Measurements from ENCODE around the gene TNFAIP1. TPM values are rescaled to one million over a fixed set of nuclear protein-coding genes. Genes with fewer than 3 reads are reported as not detected.

TNFAIP1 gene
- total RNA-seq, 1 donor from 2014 or later, result 59.2 TPM

GRCh38 chr17:28341516-28341915, 6.0 kb downstream of the TNFAIP1 start:
- peaks cover 29% of the 10 kb centered on the region for H3K4me1 Mint-ChIP-seq (ENCODE audit: unreplicated experiment)
- H3K9me3 Mint-ChIP-seq (ENCODE audit: unreplicated experiment), result no peaks in the 10 kb centered on the region
- no peak overlapping the region for H3K4me3 Mint-ChIP-seq (ENCODE audit: unreplicated experiment)
- no peaks in the 10 kb centered on the region for H3K27me3 Mint-ChIP-seq (ENCODE audit: unreplicated experiment)
- TF ChIP-seq, protein P1, sequence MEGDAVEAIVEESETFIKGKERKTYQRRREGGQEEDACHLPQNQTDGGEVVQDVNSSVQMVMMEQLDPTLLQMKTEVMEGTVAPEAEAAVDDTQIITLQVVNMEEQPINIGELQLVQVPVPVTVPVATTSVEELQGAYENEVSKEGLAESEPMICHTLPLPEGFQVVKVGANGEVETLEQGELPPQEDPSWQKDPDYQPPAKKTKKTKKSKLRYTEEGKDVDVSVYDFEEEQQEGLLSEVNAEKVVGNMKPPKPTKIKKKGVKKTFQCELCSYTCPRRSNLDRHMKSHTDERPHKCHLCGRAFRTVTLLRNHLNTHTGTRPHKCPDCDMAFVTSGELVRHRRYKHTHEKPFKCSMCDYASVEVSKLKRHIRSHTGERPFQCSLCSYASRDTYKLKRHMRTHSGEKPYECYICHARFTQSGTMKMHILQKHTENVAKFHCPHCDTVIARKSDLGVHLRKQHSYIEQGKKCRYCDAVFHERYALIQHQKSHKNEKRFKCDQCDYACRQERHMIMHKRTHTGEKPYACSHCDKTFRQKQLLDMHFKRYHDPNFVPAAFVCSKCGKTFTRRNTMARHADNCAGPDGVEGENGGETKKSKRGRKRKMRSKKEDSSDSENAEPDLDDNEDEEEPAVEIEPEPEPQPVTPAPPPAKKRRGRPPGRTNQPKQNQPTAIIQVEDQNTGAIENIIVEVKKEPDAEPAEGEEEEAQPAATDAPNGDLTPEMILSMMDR (IDR thresholded peaks at IDR 0.05), result no peak
- no peak overlapping the region for H3K27ac Mint-ChIP-seq (ENCODE audit: unreplicated experiment)
- DNase-seq (ENCODE audit: extremely low spot score, unreplicated experiment), result no peak
- peaks cover 24% of the 10 kb centered on the region for H3K36me3 Mint-ChIP-seq (ENCODE audit: unreplicated experiment)

DNA sequence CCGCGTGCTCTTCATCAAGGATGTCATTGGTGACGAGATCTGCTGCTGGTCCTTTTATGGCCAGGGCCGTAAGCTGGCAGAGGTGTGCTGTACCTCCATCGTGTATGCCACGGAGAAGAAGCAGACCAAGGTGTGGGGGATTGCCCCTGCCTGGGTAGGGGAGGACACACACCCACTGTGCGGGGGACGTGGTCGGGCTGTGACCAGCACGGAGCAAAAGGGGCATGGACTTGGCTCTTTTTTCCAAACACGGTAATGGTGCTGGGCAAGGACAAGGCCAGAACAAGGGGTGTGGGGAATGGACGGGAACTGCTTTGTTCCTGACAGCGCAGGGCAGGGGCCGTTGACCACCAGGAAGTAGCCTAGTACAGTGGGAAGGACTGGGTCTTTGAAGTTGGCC, 6.8 kb downstream of the TNFAIP1 start:
- no peaks in the 10 kb centered on the region for H3K9me3 Mint-ChIP-seq (ENCODE audit: unreplicated experiment)
- H3K27me3 Mint-ChIP-seq (ENCODE audit: unreplicated experiment), result no peaks in the 10 kb centered on the region
- no peak for DNase-seq (ENCODE audit: extremely low spot score, unreplicated experiment)
- peaks cover 29% of the 10 kb centered on the region for H3K4me1 Mint-ChIP-seq (ENCODE audit: unreplicated experiment)
- no peak overlapping the region for H3K27ac Mint-ChIP-seq (ENCODE audit: unreplicated experiment)
- no peak overlapping the region for H3K4me3 Mint-ChIP-seq (ENCODE audit: unreplicated experiment)
- TF ChIP-seq, protein P1 (IDR thresholded peaks at IDR 0.05), result no peak
- H3K36me3 Mint-ChIP-seq (ENCODE audit: unreplicated experiment), result peaks cover 30% of the 10 kb centered on the region

- Mint-ChIP-seq H3K9me3 (ENCODE audit: unreplicated experiment) (no peaks in the 10 kb centered on the region), H3K4me1 (ENCODE audit: unreplicated experiment) (peaks cover 24% of the 10 kb centered on the region), H3K27ac (ENCODE audit: unreplicated experiment) (no peak overlapping the region), H3K27me3 (ENCODE audit: unreplicated experiment) (no peaks in the 10 kb centered on the region), H3K36me3 (ENCODE audit: unreplicated experiment) (peaks cover 36% of the 10 kb centered on the region), H3K4me3 (ENCODE audit: unreplicated experiment) (no peak overlapping the region)
- no peak for DNase-seq (ENCODE audit: extremely low spot score, unreplicated experiment)
- TF ChIP-seq, protein P1 (IDR thresholded peaks at IDR 0.05), result no peak
Measured at GRCh38 chr17:28343491-28343932, 8.0 kb downstream of the TNFAIP1 start.

DNA sequence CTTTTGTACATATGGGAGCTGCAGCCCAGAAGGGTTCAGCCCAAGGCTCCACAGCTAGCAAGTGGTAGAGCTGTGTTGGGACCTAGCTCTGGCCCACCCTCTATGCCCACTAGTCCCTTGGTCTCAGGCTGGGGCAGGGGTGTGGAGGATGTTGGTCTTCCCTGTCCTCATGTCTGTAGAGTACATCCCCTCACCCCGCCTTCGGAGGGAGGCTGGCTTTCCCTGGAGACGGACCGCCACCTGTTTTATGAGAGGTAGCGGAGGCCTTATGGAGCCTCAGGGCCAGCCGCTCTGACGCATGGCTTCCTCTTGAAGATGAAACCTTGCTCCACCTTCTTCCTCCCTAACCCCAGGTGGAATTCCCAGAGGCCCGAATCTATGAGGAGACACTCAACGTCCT, 8.4 kb downstream of the TNFAIP1 start:
- no peak overlapping the region for H3K4me3 Mint-ChIP-seq (ENCODE audit: unreplicated experiment)
- DNase-seq (ENCODE audit: extremely low spot score, unreplicated experiment), result no peak
- peaks cover 21% of the 10 kb centered on the region for H3K4me1 Mint-ChIP-seq (ENCODE audit: unreplicated experiment)
- TF ChIP-seq, protein P1 (IDR thresholded peaks at IDR 0.05), result no peak
- H3K27me3 Mint-ChIP-seq (ENCODE audit: unreplicated experiment), result no peaks in the 10 kb centered on the region
- H3K36me3 Mint-ChIP-seq (ENCODE audit: unreplicated experiment), result peaks cover 39% of the 10 kb centered on the region
- no peak overlapping the region for H3K27ac Mint-ChIP-seq (ENCODE audit: unreplicated experiment)
- H3K9me3 Mint-ChIP-seq (ENCODE audit: unreplicated experiment), result no peaks in the 10 kb centered on the region

GRCh38 chr17:28344435-28344901, 8.9 kb downstream of the TNFAIP1 start:
- Mint-ChIP-seq H3K9me3 (ENCODE audit: unreplicated experiment) (no peaks in the 10 kb centered on the region), H3K4me3 (ENCODE audit: unreplicated experiment) (no peak overlapping the region)
- DNase-seq (ENCODE audit: extremely low spot score, unreplicated experiment), result no peak

More at GRCh38 chr17:28344435-28344901, 8.9 kb downstream of the TNFAIP1 start:
- TF ChIP-seq, protein P1 (IDR thresholded peaks at IDR 0.05), result no peak
- Mint-ChIP-seq H3K27ac (ENCODE audit: unreplicated experiment) (no peak overlapping the region), H3K4me1 (ENCODE audit: unreplicated experiment) (peaks cover 21% of the 10 kb centered on the region), H3K36me3 (ENCODE audit: unreplicated experiment) (peaks cover 36% of the 10 kb centered on the region), H3K27me3 (ENCODE audit: unreplicated experiment) (no peaks in the 10 kb centered on the region)
